PC-9 (cell line): Measurements from ENCODE around the gene KIAA1217. TPM values are rescaled to one million over a fixed set of nuclear protein-coding genes. Genes with fewer than 3 reads are reported as not detected.
"Not testable (repeated sequence)": the region's sequence is repeated elsewhere in the genome, so short reads cannot be mapped to it uniquely, and the experiment has no call there.

Source experiments
- BruUV-seq: library from RNA; stranded (reverse); fragments of 400-500 nt; replicated peaks from 2 replicates; lab custom pipeline; 2021; lab: Mats Ljungman, UMichigan
- CTCF ChIA-PET: fragments of 300-600 bp; sonication (Branson Sonifier 250); formaldehyde crosslinking; loops from one replicate; lab custom pipeline; 2022; ENCODE audit warnings: antibody characterized with exemption; lab: Charles Lee
- POLR2A ChIA-PET: fragments of 300-600 bp; sonication (Branson Sonifier 250); formaldehyde crosslinking; loops from one replicate; lab custom pipeline; 2022; ENCODE audit warnings: antibody characterized with exemption; ENCODE audit not compliant: unreplicated experiment; lab: Charles Lee
- DNase-seq, 2 experiments: peaks; one replicate each; pipeline versions ENCODE4 v3.0.0 to v3.0.0-alpha.2; 2015 to 2022; ENCODE audit warnings: mixed read lengths in 1 of 2
- H2AFZ ChIP-seq: fragments of 200-600 bp; sonication (generic); 2 replicates; pipeline ENCODE4 v1.8.1; 2017; ENCODE audit warnings: antibody characterized with exemption
- H3F3A ChIP-seq: fragments of 200-600 bp; sonication (generic); 2 replicates; pipeline ENCODE4 v1.8.1; 2017; ENCODE audit warnings: antibody characterized with exemption, mild to moderate bottlenecking, low read depth; ENCODE audit not compliant: insufficient read depth
- H3K27ac ChIP-seq: fragments of 200-600 bp; sonication (generic); 2 replicates; pipeline ENCODE4 v1.6.1; 2016; ENCODE audit warnings: mixed run types
- H3K27me3 ChIP-seq: fragments of 200-600 bp; sonication (generic); 2 replicates; pipeline ENCODE4 v1.6.1; 2016; ENCODE audit warnings: low read depth, mixed run types; ENCODE audit not compliant: insufficient read depth
- H3K36me3 ChIP-seq: fragments of 200-600 bp; sonication (generic); 2 replicates; pipeline ENCODE4 v1.6.1; 2016; ENCODE audit warnings: low read depth, mixed run types
- H3K4me1 ChIP-seq: fragments of 200-600 bp; sonication (generic); replicated peaks from 2 replicates; pipeline ENCODE4 v1.6.1; 2016; ENCODE audit warnings: mixed run types; ENCODE audit not compliant: insufficient read depth
- H3K4me2 ChIP-seq: fragments of 200-600 bp; sonication (generic); 2 replicates; pipeline ENCODE4 v1.6.1; 2017; ENCODE audit warnings: mixed run types
- H3K4me3 ChIP-seq: fragments of 200-600 bp; sonication (generic); 2 replicates; pipeline ENCODE4 v1.6.1; 2016; ENCODE audit warnings: mixed run types
- H3K79me2 ChIP-seq: fragments of 200-600 bp; sonication (generic); 2 replicates; pipeline ENCODE4 v1.6.1; 2017; ENCODE audit warnings: low read depth, mixed run types
- H3K9me2 ChIP-seq: fragments of 200-600 bp; sonication (generic); 2 replicates; pipeline ENCODE4 v1.8.1; 2017; ENCODE audit warnings: mild to moderate bottlenecking; ENCODE audit not compliant: insufficient read depth
- H3K9me3 ChIP-seq: fragments of 200-600 bp; sonication (generic); 2 replicates; pipeline ENCODE4 v1.8.1; 2016; ENCODE audit warnings: low read depth; ENCODE audit not compliant: insufficient read depth
- H4K20me1 ChIP-seq: fragments of 200-600 bp; sonication (generic); 2 replicates; pipeline ENCODE4 v1.8.1; 2017; ENCODE audit not compliant: insufficient read depth
- CTCF ChIP-seq: fragments of 200-600 bp; sonication (generic); conservative IDR thresholded peaks from 2 replicates; pipeline ENCODE4 v1.6.1; 2017; ENCODE audit warnings: mixed run types, antibody characterized with exemption, mild to moderate bottlenecking, moderate library complexity
- EZH2 ChIP-seq: fragments of 200-600 bp; sonication (generic); IDR thresholded peaks from 2 replicates; pipeline ENCODE4 v1.8.0; 2017; ENCODE audit warnings: antibody characterized with exemption, low read depth
- intact Hi-C: fragments of 100-400 bp; cut with micrococcal nuclease; formaldehyde crosslinking; loops from one replicate; pipeline ENCODE4 v1.10.0; 2022; ENCODE audit not compliant: unreplicated experiment
- total RNA-seq: library from RNA; stranded (reverse); gene quantifications from 2 replicates; pipeline ENCODE4 v1.2.3, GENCODE V29; 2021

The KIAA1217 gene
- total RNA-seq, 1 experiment from 2014 or later, result 41.1 TPM

GRCh38 chr10:24442234-24442633 is 233.3 kb downstream of the KIAA1217 start:
- intact Hi-C loops, result no loop called here
- no peaks in the 10 kb centered on the region for H3K36me3 ChIP-seq
- H3K4me2 ChIP-seq, result no peak overlapping the region
- H3K4me3 ChIP-seq, result no peak overlapping the region
- peaks cover 18% of the 10 kb centered on the region; the same call in 1 of the 2 replicates for H3K4me1 ChIP-seq
- H3K79me2 ChIP-seq, result no peaks in the 10 kb centered on the region
- POLR2A ChIA-PET, result no interaction called here
- H3K27me3 ChIP-seq, result no peaks in the 10 kb centered on the region
- DNase-seq, result no peak
- no peaks in the 10 kb centered on the region for H3F3A ChIP-seq
- no peaks in the 10 kb centered on the region for H3K9me3 ChIP-seq
- CTCF ChIA-PET, result no interaction called here
- no peaks in the 10 kb centered on the region for H4K20me1 ChIP-seq
- BruUV-seq, result no TSS peak
- TF ChIP-seq EZH2, result no peak
- TF ChIP-seq CTCF, result no peak
- H2AFZ ChIP-seq, result no peak overlapping the region
- no peaks in the 10 kb centered on the region for H3K9me2 ChIP-seq
- H3K27ac ChIP-seq, result no peak overlapping the region

GRCh38 chr10:24442641-24443174 is 233.8 kb downstream of the KIAA1217 start:
- H4K20me1 ChIP-seq, DNase-seq, H3K79me2 ChIP-seq, H3K27me3 ChIP-seq, BruUV-seq, H2AFZ ChIP-seq, intact Hi-C loops, H3K4me3 ChIP-seq, H3K4me2 ChIP-seq, H3K27ac ChIP-seq, H3K36me3 ChIP-seq, H3F3A ChIP-seq, CTCF ChIA-PET, H3K9me2 ChIP-seq, POLR2A ChIA-PET, H3K9me3 ChIP-seq: not testable (repeated sequence)
- H3K4me1 ChIP-seq, result peaks cover 18% of the 10 kb centered on the region; the same call in 1 of the 2 replicates

- Histone ChIP-seq H3K4me1 (peaks cover 18% of the 10 kb centered on the region; the same call in 1 of the 2 replicates), H3K9me2 (no peaks in the 10 kb centered on the region), H3K79me2 (no peaks in the 10 kb centered on the region), H3F3A (no peaks in the 10 kb centered on the region), H3K4me2 (no peak overlapping the region), H3K36me3 (no peaks in the 10 kb centered on the region), H3K4me3 (no peak overlapping the region), H3K27me3 (no peaks in the 10 kb centered on the region), H3K27ac (no peak overlapping the region), H3K9me3 (no peaks in the 10 kb centered on the region), H4K20me1 (no peaks in the 10 kb centered on the region), H2AFZ (no peak overlapping the region)
- intact Hi-C loops, result no loop called here
- CTCF ChIA-PET, result no interaction called here
- TF ChIP-seq CTCF, result no peak
- no peak for TF ChIP-seq EZH2
- no TSS peak for BruUV-seq
- POLR2A ChIA-PET, result no interaction called here
- DNase-seq, result peak in 1 of 2 experiments; percentile 62
Observed at GRCh38 chr10:24444337-24444736, 235.4 kb downstream of the KIAA1217 start.

- CTCF ChIA-PET, H3K9me2 ChIP-seq, H3K9me3 ChIP-seq, H3K4me3 ChIP-seq, BruUV-seq, POLR2A ChIA-PET, H3K79me2 ChIP-seq, H3K27ac ChIP-seq, H3K27me3 ChIP-seq, H4K20me1 ChIP-seq, H2AFZ ChIP-seq, H3K4me2 ChIP-seq, H3F3A ChIP-seq, DNase-seq, H3K36me3 ChIP-seq: not testable (repeated sequence)
- H3K4me1 ChIP-seq, result peaks cover 18% of the 10 kb centered on the region; the same call in 1 of the 2 replicates
- intact Hi-C loops, result loop anchor here (2.0 kb wide), 1 partner anchor 21 kb away; no protein-coding TSS in a partner anchor
Observed at GRCh38 chr10:24445958-24446357, 237.0 kb downstream of the KIAA1217 start.
